ENCODE results near the gene KCNK3.

The KCNK3 gene

DNA sequence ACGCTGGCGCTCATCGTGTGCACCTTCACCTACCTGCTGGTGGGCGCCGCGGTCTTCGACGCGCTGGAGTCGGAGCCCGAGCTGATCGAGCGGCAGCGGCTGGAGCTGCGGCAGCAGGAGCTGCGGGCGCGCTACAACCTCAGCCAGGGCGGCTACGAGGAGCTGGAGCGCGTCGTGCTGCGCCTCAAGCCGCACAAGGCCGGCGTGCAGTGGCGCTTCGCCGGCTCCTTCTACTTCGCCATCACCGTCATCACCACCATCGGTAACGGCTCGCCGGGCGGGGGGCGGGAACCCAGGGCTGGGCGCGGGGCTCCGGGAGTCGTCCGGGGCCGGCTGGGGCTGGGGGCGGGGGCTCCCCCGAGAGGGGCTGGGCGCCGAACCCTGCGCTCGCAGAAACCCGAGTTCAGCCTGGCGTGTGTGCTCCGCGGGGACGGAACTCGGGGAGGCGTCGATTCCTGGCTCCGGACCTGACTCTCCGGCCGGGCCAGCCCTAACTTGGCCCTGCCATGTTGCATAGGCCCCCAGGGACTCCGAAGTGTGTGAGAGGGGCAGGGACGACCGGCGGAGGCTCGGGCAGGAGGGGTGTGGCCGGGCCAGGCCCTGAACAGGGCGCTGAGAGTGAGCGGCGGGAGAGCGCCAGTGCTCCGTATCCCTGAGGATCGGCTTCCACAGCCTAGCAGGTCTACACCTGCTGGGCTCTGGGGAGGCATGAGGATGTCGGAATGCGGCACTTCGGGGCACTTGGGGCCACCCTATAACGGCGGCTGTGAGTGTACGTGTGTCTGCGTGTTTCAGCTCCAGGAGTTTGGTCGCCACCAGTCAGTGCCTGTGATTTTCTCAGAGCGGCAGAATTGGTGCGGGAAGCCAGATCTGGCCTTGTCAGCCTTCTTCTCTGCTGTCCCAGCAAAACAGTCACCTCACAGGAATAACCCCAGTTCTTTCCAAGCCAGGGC, 651 bp downstream of the KCNK3 start:
- no peak for DNase-seq

DNA sequence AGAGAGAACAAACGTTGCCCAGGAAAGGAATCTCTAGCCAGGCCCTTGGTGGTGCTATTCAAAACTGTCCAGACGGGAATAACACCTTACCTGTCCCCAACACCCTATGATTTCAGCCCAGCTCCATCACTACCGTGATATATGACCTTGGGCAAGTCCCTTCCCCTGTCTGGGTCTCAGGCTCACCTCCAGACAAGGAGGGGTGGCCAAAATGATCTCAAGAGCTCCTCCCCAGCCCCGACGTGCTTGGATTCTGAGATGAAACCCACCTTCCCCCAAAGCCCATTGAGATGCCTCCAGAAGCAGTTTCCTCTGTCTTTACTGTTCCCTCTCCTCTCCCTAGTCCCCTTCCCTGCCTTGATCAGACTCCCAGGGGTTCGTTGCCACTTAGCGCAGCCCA, 1.5 kb downstream of the KCNK3 start:
- DNase-seq, result no peak

DNA sequence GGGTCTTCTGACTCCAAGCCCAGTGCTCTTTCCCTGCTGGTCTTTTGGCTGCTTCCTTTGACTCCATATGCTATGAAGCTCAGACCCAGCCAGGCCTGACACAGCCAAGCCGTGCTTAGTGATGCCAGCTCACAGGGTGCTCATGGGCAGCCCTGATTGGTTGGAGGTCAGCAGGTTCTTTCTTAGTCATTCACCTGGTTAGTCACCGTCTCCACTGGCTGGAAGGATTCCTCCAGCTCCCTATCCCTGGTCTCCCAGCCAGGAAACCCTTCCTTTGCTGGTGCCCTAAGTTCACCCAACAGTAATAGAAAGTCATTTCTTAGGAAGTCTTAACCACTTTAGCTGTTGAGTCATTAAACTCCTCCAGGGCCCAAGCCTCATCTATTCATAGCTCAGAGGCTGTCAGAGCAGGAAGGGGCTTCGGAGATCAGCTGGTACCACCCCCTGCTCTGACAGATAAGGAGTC, 3.9 kb downstream of the KCNK3 start:
- no peak for DNase-seq

DNA sequence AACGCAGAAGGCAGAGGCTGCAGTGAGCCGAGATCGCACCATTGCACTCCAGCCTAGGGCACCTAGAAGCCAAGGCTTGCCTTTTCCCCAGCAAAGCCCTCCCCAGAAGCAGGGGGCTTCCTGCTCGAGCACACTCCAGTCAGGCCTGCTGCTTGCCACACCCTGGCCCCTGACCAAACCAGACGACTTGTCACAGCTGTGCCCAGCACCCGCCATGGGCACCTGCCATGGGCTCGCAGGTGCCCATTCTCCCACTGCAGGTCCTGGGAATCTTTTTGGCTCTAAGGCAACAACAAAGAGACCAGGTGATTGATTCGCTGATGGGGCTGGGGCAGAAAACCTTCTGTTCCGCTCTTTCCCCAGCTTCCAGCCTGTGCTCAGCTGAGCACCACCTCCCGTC, 4.9 kb downstream of the KCNK3 start:
- no peak for DNase-seq

DNA sequence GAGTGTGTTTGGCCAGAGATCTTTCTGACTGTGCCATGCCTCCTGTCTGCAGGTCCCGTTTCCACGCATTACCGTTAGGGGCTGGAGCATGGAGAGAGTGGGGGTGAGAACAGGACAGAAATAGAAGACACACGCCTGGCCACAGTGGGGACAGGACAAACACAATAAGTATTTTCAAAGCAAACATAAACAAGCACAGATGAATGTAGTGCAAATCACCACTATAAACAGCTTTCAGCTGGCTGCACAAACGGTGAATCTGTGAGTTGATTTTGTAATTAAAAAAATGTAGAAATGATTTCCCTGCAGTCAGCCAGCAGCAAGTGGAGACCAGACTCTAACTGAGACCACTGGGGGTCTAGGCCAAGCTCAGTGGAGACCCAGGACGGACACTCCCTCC, 6.8 kb downstream of the KCNK3 start:
- DNase-seq, result no peak

DNA sequence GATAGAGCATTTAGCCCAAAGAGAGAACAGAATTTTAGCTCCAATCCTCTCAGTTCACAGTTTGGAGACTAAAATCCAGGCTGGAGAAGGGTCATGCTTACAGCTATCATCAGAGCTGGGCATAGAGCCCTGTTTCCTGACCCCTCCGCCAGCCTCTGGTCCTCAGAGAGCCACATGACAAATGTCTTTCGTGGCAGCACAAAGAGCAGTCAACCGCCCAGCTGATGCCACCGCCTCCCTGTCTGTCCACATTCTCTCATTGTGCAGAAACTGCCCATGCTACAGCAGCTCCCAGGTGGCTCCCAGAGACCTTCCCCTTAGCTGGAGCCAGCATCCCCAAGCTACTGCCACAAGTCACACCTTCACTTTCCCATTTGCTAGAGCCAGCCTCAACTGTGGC, 7.6 kb downstream of the KCNK3 start:
- DNase-seq, result no peak

DNA sequence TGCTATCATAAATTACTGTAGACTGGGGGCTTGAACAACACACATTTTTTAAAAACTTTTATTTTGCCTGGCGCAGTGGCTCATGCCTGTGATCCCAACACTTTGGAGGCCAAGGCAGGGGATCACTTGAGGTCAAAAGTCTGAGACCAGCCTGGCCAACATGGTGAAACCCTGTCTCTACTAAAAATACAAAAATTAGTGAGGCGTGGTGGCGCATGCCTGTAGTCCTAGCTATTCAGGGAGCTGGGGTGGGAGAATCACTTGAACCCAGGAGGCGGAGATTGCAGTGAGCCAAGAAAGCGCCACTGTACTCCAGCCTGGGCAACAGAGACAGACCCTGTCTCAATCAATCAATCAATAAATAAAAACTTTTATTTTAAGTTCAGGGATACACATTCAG, 9.1 kb downstream of the KCNK3 start:
- DNase-seq, result no peak

DNA sequence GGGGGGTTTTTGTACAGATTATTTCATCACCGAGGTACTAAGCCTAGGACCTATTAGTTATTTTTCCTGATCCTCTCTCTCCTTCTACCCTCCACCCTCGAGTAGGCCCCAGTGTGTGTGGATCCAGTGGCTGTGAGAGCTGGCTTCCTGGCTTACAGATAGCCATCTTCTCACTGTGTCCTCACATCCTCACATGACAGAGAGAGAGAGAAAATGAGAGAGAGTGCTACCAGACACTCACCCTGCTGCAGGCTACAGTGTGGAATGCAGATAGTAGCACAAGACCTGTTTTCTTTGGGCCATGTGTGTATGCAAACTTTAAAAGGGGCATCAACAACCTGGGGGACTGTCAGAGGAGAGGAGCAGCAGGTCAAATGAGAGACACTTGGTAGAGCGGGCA, 9.5 kb downstream of the KCNK3 start:
- no peak for DNase-seq

DNA sequence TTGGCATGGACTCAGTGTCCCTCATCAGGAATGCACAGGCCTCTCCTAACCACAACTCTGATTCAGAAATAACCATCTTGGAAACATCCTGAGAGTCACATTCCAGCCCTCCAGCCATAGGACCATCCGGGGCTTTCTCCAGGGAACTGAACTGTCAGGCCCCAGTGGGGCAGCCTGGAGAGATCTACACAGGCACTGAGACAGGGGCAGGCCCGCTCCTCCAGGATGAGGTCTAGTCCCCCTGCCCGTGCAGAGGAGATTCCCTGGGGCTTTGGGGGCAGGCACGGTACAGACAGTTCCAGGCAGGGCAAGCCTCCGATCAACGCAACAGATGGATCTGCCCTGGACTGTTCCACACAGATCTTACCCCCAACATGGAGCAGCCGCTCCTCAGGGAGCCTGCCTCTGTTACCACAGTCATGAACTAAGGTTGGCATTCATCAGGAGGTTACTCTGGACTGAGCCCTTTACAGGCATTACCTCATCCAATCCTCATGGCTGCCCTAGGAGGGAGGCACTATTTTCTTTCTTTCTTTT, 12.0 kb downstream of the KCNK3 start:
- no peak for DNase-seq

DNA sequence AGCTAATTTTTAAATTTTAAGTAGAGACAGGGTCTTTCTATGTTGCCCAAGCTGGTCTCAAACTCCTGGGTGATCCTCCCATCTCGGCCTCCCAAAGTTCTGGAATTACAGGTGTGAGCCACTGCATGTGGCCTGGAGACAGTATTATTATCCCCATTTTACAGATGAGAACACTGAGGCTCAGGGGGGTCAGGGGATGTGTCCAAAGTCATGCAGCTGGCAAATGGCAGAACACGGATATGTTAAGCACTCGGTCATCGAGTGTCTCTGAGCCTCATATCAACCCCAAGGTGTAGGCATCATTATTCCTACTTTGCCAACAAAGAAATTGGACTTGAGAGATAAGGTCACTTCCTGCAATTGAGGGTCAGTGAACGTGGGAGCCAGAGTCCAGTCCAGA, 12.6 kb downstream of the KCNK3 start:
- no peak for DNase-seq

DNA sequence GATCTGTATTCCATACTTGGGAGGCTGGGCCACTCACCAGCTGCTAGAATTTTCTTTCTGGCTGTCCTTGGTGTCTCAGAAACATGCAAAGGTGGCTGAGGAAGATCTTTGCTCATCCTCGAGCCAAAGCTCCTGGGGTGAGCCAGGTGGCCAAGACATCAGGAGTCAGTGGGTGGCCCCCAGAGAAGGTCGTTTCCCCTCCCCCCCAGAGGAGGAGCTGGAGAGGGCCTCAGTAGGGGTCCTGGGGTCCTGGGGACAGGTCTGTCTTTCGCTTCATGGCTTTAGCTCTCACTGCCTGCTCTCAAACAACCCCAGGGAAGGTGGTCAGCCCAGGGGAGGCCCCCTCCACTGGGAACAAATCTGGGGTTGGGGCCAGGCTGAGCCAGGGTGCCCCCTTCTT, 13.6 kb downstream of the KCNK3 start:
- no peak for DNase-seq

DNA sequence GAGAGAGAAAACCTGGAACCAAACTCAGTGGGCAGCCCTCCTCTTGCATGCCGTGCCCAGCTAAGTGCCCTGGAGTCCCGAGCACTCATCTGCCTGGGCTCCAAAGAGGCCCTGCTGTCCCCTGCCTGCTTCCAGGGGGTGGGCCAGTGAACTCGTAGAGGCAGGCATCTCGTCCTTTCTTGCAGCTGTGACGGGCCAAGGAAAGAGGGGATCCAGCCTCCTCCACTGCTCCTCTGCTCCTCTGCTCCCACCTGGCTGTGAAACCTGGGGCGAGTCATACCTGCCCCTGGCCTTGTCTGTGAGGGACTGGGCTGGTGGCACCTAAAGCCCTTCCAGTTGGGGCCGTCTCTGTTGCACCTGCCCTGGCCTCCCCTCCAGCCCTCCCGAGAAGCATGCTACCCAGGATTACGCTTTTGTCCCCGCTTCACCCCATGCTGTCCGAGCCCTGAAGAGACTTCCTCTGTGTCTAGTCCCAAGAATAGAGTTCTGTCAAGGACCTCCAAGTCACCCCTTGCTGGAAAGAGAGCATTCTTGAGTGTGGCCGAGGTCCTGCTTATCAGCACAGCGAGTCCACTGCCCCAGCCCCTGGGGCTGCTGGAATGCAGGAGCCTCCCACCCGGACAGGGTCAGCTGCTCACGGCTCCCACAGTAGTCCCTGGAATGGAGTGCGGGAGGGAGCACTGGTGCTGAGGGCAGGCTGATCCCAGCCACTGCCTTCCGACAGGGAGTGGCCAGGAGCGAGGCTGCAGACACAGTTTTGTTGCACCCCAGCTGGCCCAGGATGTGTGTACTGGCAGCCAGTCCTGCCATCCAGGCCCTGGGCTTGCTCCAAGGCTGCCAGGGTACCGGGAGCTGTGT, 14.3 kb downstream of the KCNK3 start:
- DNase-seq, result no peak

DNA sequence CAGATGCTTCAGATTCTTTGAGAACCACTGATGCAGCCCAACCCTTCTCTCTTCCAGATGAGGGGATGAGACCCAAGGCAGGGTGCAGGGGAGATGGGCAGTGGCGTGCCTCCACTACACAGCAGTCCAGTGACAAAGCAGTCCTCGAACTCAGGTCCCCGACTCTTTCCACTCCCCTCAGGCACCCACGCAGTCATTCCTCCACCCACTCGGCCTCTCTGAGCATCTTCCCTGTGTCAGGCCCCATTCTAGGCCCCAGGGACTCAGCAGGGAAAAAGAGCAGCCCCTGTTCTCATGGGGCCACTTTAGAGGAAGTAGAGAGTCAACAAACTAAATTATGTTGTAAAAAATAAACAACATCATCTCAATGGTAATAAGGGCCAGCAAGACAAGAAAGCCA, 15.2 kb downstream of the KCNK3 start:
- DNase-seq, result no peak

DNA sequence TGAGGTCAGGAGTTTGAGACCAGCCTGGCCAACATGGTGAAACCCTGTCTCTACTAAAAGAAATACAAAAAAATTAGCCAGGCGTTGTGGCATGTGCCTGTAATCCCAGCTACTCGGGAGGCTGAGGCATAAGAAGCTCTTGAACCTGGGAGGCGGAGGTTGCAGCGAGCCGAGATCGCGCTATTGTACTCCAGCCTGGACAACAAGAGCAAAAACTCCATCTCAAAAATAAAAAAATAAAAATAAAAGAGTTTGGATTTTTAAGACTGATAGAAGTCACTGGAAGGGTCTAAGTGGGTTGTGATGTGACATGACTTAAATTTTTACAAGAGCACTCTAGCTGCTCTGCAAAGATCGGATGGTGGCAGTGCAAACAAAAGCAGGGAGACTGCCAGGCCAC, 15.9 kb downstream of the KCNK3 start:
- DNase-seq, result no peak

DNA sequence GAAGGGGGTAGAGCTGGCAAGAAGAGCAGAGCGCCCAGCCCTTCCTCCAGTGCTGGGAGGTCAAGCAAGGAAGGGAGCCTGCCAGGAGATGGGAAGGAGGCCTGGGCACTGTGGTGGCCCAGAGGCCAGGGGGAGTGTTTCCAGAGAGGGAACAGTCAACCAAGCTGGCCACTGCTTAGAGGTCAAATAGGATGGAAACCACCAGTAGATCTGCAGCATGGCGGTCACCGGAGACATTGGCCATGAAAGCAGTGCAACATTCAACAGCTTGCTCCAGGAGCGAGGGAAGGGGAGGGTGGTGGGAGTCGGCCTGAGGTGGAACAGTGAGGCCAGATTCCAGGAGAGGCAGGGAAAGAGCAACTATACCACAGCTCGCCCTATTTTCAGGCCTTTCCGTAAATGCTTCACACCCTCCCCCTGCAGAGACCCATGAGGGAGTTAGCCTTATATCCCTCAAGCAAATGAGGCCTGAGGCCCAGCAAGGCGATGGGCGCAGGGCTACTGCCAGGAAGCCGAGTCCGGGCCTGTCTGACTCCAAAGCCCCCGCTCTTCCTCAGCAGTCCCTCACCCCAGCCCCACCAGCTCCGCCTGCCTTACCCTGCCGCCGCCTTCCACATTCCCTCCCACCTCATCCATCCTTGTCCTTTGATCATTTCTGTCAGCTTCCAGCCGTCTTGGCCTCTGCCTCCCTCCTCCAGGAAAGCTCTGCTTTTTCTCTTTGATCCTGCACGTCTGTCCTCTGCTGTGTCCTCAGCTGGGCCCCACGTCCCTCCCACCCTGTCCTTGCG, 17.0 kb downstream of the KCNK3 start:
- DNase-seq, result no peak

DNA sequence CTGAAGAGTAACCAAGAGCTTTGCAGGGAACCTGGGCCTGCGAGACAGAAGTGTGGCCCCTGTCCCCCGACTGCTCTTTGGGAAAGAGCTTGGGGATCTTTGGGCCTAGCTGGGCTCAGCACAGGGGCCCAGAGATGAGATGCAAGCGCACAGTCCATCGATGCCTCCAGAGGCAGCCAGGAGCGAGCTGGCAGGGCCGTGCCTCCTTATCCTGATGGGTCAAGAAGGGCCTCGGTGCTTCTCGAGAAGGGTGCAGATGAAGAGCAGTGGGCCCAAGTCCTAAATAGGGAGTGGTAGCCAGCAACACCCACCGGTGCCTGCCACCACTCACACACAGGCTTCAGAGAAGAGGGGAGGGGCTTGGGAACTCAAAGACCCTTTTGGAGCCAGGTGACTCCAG, 17.6 kb downstream of the KCNK3 start:
- DNase-seq, result no peak

DNA sequence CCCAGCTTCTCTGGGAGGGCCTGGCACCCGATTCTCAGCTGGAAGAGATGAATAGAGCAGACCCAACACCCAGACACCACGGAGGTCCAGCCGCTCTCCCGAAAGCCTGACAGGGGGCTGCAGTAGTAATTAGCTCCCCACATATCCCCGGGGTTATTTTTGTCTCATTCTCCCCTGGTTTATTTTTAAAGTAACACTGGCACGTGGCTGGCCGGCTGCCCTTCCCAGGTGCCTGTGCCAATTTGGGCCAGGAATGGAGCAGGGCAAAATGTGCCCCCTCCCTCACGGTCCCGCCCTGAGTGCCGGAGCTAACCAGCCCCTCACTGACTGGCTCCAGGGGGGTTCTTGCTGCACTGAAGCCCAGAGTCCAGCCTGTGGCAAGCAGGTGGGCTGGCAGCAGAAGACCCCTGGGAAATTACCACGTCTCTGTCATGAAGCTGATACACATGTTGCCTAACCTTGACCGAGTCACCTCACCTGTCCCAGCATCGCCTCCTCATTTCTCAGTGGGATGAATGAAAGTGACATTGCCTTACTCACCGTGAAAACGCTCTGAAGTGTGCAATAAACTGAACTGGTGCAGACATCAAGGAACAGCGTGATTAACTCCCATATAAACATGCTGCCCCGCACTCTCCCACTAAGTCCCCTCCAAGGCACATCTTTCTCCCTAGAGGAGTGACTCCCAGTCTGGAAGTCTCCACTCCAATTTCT, 18.4 kb downstream of the KCNK3 start:
- DNase-seq, result no peak

DNA sequence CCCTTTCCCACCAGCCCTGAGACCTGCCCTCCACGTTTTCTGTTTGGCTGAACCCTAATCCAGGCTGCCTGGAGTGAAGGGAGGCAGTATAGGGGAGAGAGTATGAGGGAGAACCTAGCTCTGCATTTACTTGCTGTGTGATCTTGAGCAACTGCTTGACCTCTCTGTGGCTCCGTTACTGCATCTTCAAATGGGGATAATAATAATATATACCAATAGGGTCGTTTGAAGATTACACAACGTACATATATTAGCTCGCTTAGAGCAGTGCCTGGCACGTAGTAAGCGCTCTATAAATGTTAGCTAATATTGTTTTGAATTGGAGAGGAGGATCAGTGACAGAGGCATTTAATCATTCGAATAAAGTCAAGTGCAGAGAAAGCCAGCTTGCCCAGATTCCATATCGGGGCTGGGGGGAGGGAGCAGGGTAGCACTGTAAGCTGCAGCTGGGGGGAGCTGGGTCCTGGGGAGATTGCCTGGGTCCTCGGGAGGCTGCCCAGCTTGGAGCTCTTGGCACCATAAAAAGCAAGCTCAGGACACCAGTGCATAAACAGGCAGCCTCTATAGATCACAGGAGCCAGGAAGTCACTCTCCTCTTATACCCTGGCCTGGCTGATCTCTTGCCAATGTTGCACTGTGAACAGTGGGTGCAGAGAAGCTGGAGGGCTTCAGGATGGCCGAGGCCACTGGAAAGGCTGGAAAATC, 19.1 kb downstream of the KCNK3 start:
- DNase-seq, result no peak

DNA sequence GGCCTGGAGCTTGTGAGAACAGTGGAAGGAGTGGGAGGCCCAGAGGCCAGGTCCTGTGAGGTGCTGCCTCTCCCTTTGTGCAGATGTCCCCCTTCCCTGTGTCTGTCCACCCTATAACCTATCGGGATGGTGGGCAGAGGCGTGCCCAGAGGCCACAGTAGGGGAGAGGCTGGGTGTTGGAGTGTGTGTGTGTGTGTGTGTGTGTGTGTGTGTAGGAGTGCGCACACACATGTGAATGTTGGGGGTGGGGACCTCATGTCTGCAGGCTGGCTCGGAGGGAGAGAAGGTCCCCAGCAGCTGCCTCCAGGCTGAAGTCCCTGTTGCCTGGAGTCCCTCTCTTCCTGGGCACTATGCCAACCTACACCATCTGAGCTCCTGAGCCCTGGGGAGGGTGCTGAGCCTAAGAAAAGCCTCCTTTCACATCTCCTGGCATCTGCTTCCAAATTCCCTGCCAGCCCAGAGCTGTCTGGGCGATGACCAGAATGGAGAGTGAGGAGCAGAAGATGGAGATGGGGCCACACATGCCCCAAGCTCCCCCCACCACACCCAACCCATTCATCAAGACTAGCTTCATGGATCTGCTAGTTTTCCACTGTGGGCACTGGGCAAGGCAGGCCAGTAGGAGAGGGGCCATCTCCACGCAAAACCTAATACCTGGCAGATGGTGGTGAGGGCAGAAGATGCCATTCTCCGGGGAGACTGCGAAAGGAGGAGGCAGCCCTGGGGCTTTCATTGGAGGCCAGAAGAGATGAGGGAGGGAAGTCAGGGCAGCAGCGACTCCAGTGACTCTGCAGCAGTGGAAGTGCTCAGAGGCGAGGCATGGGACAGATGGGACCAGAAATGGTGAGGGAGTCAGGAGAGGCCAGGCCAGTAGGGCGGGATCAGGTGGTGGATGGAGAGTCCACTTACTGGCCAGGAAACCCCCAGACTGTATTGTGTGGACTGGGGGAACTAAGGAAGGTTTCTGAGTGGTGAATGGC, 20.3 kb downstream of the KCNK3 start:
- peak; percentile 64 for DNase-seq

Measured in NCI-H2029 treated with DMSO at 0.1 percent for 48 hours (cell line).